Loucy (cell line): ENCODE measurements around the gene FBXO30.

ENCODE experiments used
- EZH2phosphoT487 ChIP-seq: fragments of 200-600 bp; IDR thresholded peaks from 2 replicates; pipeline ENCODE4 v1.6.1; 2018; ENCODE audit warnings: antibody characterized with exemption, mild to moderate bottlenecking, moderate library complexity, borderline replicate concordance
- TF ChIP-seq, protein P1 (sequence below): fragments of 200-600 bp; sonication (generic); conservative IDR thresholded peaks from 2 replicates; pipeline ENCODE4 v1.5.1; 2014; ENCODE audit warnings: mild to moderate bottlenecking, antibody characterized with exemption, low read length

DNA sequence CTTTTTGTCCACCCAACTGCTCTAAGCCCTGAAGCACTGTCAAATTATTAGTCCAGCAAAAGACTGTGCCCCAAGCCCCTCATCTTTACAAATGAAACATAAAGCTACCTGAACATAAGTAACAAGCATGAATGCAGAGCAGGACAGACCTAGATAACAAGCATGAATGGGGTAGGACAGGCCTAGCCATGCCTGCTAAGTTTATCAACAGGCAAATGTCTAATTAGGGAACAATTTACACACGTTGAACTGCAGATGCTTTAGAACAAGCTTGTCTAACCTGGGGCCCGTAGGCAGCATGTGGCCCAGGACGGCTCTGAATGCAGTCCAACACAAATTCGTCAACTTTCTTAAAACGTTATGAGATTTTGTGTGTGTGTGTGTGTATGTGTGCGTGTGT is 13.6 kb downstream of the FBXO30 start:
- TF ChIP-seq, protein P1, sequence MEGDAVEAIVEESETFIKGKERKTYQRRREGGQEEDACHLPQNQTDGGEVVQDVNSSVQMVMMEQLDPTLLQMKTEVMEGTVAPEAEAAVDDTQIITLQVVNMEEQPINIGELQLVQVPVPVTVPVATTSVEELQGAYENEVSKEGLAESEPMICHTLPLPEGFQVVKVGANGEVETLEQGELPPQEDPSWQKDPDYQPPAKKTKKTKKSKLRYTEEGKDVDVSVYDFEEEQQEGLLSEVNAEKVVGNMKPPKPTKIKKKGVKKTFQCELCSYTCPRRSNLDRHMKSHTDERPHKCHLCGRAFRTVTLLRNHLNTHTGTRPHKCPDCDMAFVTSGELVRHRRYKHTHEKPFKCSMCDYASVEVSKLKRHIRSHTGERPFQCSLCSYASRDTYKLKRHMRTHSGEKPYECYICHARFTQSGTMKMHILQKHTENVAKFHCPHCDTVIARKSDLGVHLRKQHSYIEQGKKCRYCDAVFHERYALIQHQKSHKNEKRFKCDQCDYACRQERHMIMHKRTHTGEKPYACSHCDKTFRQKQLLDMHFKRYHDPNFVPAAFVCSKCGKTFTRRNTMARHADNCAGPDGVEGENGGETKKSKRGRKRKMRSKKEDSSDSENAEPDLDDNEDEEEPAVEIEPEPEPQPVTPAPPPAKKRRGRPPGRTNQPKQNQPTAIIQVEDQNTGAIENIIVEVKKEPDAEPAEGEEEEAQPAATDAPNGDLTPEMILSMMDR, result no peak
- no peak for TF ChIP-seq EZH2phosphoT487
